CD4-positive, alpha-beta T cell (primary cell): ENCODE results near the gene ALDH2. TPM values are rescaled to one million over a fixed set of nuclear protein-coding genes. Genes with fewer than 3 reads are reported as not detected.

Experiments used
- ATAC-seq: fragments of 200-7000 bp; cut with Tn5 transposase; one replicate; pipeline ENCODE4 v1.10.0; 2022; ENCODE audit warnings: mild to moderate bottlenecking; ENCODE audit not compliant: poor library complexity
- CTCF ChIA-PET: fragments of 350-600 bp; sonication (Branson Sonifier 250); formaldehyde crosslinking; loops from one replicate; lab custom pipeline; 2021; ENCODE audit warnings: antibody characterized with exemption, inconsistent platforms; lab: Charles Lee
- POLR2A ChIA-PET: fragments of 350-600 bp; sonication (Branson Sonifier 250); formaldehyde crosslinking; loops from one replicate; lab custom pipeline; 2021; ENCODE audit warnings: antibody characterized with exemption, inconsistent platforms; lab: Charles Lee
- DNase-seq, 14 experiments: peaks; one replicate each; pipeline ENCODE4 v3.0.0-alpha.2; 2013 to 2020; ENCODE audit warnings: mixed read lengths in 2 of 14
- H3K27ac ChIP-seq, 2 donors: one replicate each; pipeline versions ENCODE4 v1.5.1 to v1.7.0; 2013; ENCODE audit warnings: low read length in 2 of 2, low read depth in 1 of 2, mild to moderate bottlenecking in 1 of 2
- H3K27me3 ChIP-seq, 2 experiments: 1 replicate in 1 of 2; 2 replicates in 1 of 2; pipeline versions ENCODE4 v1.6.1 to v1.7.0; 2013; ENCODE audit warnings: low read length in 2 of 2, control low read depth in 1 of 2, mild to moderate bottlenecking in 1 of 2, moderate library complexity in 1 of 2; ENCODE audit not compliant: insufficient read depth in 2 of 2, control insufficient read depth in 1 of 2
- H3K36me3 ChIP-seq: one replicate; pipeline ENCODE4 v1.6.1; 2013; ENCODE audit warnings: low read length, control low read depth; ENCODE audit not compliant: insufficient read depth
- H3K4me1 ChIP-seq: one replicate; pipeline ENCODE4 v1.6.1; 2013; ENCODE audit warnings: low read length, control low read depth; ENCODE audit not compliant: insufficient read depth
- H3K4me3 ChIP-seq: one replicate; pipeline ENCODE4 v1.5.1; 2013; ENCODE audit warnings: mild to moderate bottlenecking, low read length, moderate library complexity
- H3K9me3 ChIP-seq, 2 experiments: 1 replicate in 1 of 2; 2 replicates in 1 of 2; pipeline versions ENCODE4 v1.6.1 to v1.7.0; 2013; ENCODE audit warnings: low read length in 2 of 2, mild to moderate bottlenecking in 2 of 2, control low read depth in 1 of 2, moderate library complexity in 1 of 2; ENCODE audit not compliant: control insufficient read depth in 1 of 2, insufficient read depth in 1 of 2
- H3K27ac Mint-ChIP-seq: one replicate; pipeline ENCODE4 v1.8.0; 2020; ENCODE audit warnings: mixed read lengths
- H3K27me3 Mint-ChIP-seq: one replicate; pipeline ENCODE4 v1.8.0; 2021; ENCODE audit warnings: mixed read lengths
- H3K36me3 Mint-ChIP-seq: one replicate; pipeline ENCODE4 v1.8.0; 2021; ENCODE audit warnings: low read depth, mixed read lengths
- H3K4me1 Mint-ChIP-seq: one replicate; pipeline ENCODE4 v1.8.0; 2021; ENCODE audit warnings: low read depth, mixed read lengths
- H3K4me3 Mint-ChIP-seq: one replicate; pipeline ENCODE4 v1.8.0; 2020; ENCODE audit warnings: mild to moderate bottlenecking, mixed read lengths
- H3K9me3 Mint-ChIP-seq: one replicate; pipeline ENCODE4 v1.8.0; 2020; ENCODE audit warnings: mixed read lengths
- intact Hi-C, 2 experiments: fragments of 100-400 bp; cut with DNase I in 1 of 2; cut with micrococcal nuclease in 1 of 2; formaldehyde crosslinking; loops; one replicate each; pipeline versions ENCODE4 v1.15.1 to v1.9.0; 2023 to 2025; cut with DNase I, micrococcal nuclease
- total RNA-seq, 174 experiments: library from RNA in 2 of 174; stranded (reverse) in 2 of 174; gene quantifications; one replicate each; pipeline ENCODE4 v1.2.3 and lab custom pipeline; 2021 to 2026
- TF ChIP-seq, protein P1 (sequence below): fragments of 200-600 bp; IDR thresholded peaks from one replicate; pipeline ENCODE4 v1.8.0; 2022; ENCODE audit warnings: antibody characterized with exemption, mild to moderate bottlenecking

ALDH2 gene
- total RNA-seq, 2 experiments from 2014 or later = 2.0 to 2.1 TPM

DNA sequence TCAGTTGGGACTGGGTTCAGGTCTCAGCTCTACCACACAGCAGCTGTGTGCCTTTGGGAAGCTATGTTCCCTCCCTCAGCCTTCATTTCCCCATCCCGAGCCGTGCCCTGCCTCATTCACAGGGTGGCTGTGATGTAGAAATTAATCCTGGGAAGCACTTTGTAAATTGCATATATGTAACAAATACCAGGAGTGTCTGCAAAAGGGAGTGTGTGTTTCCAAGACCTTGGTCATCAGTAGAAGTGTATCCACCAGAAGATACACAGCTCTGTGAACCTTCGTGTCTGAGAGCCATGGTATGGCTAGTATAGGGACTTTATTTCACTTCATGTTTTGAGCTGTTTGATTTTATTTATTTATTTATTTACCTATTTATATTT lies 26.1 kb downstream of the ALDH2 start:
- H3K9me3 ChIP-seq = no peaks in the 10 kb centered on the region
- no peak overlapping the region for H3K4me3 ChIP-seq
- Mint-ChIP-seq H3K27me3 (no peaks in the 10 kb centered on the region), H3K36me3 (no peaks in the 10 kb centered on the region), H3K4me3 (no peak overlapping the region), H3K4me1 (no peaks in the 10 kb centered on the region), H3K27ac (no peak overlapping the region), H3K9me3 (no peaks in the 10 kb centered on the region)
- no peak for DNase-seq
- H3K27me3 ChIP-seq = no peaks in the 10 kb centered on the region
- no peaks in the 10 kb centered on the region for H3K4me1 ChIP-seq
- H3K36me3 ChIP-seq = no peaks in the 10 kb centered on the region
- no peak overlapping the region for H3K27ac ChIP-seq
- POLR2A ChIA-PET = no interaction called here
- TF ChIP-seq, protein P1, sequence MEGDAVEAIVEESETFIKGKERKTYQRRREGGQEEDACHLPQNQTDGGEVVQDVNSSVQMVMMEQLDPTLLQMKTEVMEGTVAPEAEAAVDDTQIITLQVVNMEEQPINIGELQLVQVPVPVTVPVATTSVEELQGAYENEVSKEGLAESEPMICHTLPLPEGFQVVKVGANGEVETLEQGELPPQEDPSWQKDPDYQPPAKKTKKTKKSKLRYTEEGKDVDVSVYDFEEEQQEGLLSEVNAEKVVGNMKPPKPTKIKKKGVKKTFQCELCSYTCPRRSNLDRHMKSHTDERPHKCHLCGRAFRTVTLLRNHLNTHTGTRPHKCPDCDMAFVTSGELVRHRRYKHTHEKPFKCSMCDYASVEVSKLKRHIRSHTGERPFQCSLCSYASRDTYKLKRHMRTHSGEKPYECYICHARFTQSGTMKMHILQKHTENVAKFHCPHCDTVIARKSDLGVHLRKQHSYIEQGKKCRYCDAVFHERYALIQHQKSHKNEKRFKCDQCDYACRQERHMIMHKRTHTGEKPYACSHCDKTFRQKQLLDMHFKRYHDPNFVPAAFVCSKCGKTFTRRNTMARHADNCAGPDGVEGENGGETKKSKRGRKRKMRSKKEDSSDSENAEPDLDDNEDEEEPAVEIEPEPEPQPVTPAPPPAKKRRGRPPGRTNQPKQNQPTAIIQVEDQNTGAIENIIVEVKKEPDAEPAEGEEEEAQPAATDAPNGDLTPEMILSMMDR = no peak
- CTCF ChIA-PET = no interaction called here
- intact Hi-C loops = no loop called here
- no peak for ATAC-seq

DNA sequence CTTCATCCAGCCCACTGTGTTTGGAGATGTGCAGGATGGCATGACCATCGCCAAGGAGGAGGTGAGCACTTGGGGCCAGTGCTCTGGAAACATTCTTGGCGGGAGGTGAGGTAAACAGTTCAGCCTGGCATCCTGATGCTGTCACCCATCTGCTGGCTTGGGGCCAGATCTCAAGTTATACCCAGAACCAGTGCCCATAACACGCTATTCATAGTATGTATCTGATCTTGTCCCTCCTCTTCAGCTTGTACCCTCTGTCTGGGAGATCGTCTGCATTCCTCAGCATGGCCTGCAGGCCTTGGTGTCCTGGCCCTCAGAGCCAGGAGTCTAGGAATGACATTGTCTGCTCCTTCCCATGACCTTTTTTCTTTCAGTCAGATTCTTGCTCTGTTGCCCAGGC lies 31.4 kb downstream of the ALDH2 start:
- Mint-ChIP-seq H3K4me3 (no peak overlapping the region), H3K36me3 (no peaks in the 10 kb centered on the region), H3K9me3 (no peaks in the 10 kb centered on the region), H3K27ac (no peak overlapping the region), H3K27me3 (no peaks in the 10 kb centered on the region), H3K4me1 (no peaks in the 10 kb centered on the region)
- Histone ChIP-seq H3K27ac (no peak overlapping the region), H3K36me3 (no peaks in the 10 kb centered on the region), H3K4me3 (no peak overlapping the region), H3K27me3 (no peaks in the 10 kb centered on the region), H3K4me1 (no peaks in the 10 kb centered on the region), H3K9me3 (no peaks in the 10 kb centered on the region)
- CTCF ChIA-PET = no interaction called here
- TF ChIP-seq, protein P1 = no peak
- POLR2A ChIA-PET = no interaction called here
- DNase-seq = no peak
- intact Hi-C loops = no loop called here
- no peak for ATAC-seq

DNA sequence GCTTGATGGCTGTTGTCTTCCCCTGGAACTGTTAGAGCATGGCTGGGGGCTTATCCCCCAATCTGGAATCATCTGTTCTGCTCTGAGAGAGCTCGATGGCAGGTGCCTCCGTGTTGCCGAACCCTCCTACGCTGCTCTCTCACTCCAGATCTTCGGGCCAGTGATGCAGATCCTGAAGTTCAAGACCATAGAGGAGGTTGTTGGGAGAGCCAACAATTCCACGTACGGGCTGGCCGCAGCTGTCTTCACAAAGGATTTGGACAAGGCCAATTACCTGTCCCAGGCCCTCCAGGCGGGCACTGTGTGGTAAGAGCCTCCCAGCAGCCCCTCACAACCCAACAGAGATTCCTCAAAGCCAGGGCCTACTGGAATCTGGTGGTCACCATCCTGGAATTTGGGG lies 33.0 kb downstream of the ALDH2 start:
- Mint-ChIP-seq H3K36me3 (no peaks in the 10 kb centered on the region), H3K27ac (no peak overlapping the region), H3K4me1 (no peaks in the 10 kb centered on the region), H3K27me3 (no peaks in the 10 kb centered on the region), H3K4me3 (no peak overlapping the region), H3K9me3 (no peaks in the 10 kb centered on the region)
- ChIA-PET CTCF (interaction anchor here (1.8 kb wide), 1 partner anchor 13 kb away, joined by 4 read pairs; no protein-coding TSS in a partner anchor), POLR2A (no interaction called here)
- Histone ChIP-seq H3K4me3 (no peak overlapping the region), H3K27ac (no peak overlapping the region), H3K4me1 (no peaks in the 10 kb centered on the region), H3K36me3 (no peaks in the 10 kb centered on the region), H3K9me3 (no peaks in the 10 kb centered on the region), H3K27me3 (no peaks in the 10 kb centered on the region)
- ATAC-seq (no peak), DNase-seq (no peak)
- TF ChIP-seq, protein P1 = no peak
- intact Hi-C loops = no loop called here
